Mesothelial cell of epicardium (in vitro differentiated cells): ENCODE measurements around the gene SLC46A1. TPM values are rescaled to one million over a fixed set of nuclear protein-coding genes. Genes with fewer than 3 reads are reported as not detected.
"Not testable (repeated sequence)": the region's sequence is repeated elsewhere in the genome, so short reads cannot be mapped to it uniquely, and the experiment has no call there.

Experiments used
- DNase-seq, 2 experiments: peaks; one replicate each; pipeline ENCODE4 v3.0.0; 2021; ENCODE audit warnings: low spot score in 2 of 2; ENCODE audit not compliant: unreplicated experiment in 2 of 2
- H3K27ac Mint-ChIP-seq: 2 replicates; pipeline ENCODE4 v1.8.0; 2021; ENCODE audit warnings: mixed read lengths
- H3K27me3 Mint-ChIP-seq: 2 replicates; pipeline ENCODE4 v1.8.0; 2021; ENCODE audit warnings: low read depth, mixed read lengths
- H3K36me3 Mint-ChIP-seq: 2 replicates; pipeline ENCODE4 v1.8.0; 2021; ENCODE audit warnings: mixed read lengths
- H3K4me1 Mint-ChIP-seq: 2 replicates; pipeline ENCODE4 v1.8.0; 2021; ENCODE audit warnings: mixed read lengths
- H3K4me3 Mint-ChIP-seq: 2 replicates; pipeline ENCODE4 v1.8.0; 2021; ENCODE audit warnings: mild to moderate bottlenecking, moderate library complexity, mixed read lengths
- H3K9me3 Mint-ChIP-seq: 2 replicates; pipeline ENCODE4 v1.8.0; 2021; ENCODE audit warnings: mixed read lengths
- CTCF ChIP-seq: fragments of 200-600 bp; sonication (generic); IDR thresholded peaks from one replicate; pipeline ENCODE4 v1.5.0; 2021; ENCODE audit warnings: antibody characterized with exemption; ENCODE audit not compliant: unreplicated experiment
- total RNA-seq: library from RNA; stranded (reverse); gene quantifications from 3 replicates; pipeline ENCODE4 v1.2.1, GENCODE V29; 2021

SLC46A1 gene
- 13.3 to 15.2 TPM (median 13.5 TPM) in 3 replicates for total RNA-seq

GRCh38 chr17:28405632-28406472, at the start of gene SLC46A1:
SLC46A1 (minus strand) TSS chr17:28406212; CDS start chr17:28406114, 98 bp downstream.
- H3K27me3 Mint-ChIP-seq, result no peaks in the 10 kb centered on the region
- DNase-seq, result peak in 1 of 2 experiments; percentile 62
- no peaks in the 10 kb centered on the region for H3K9me3 Mint-ChIP-seq
- peak within 1 kb of the TSS; percentile 79 for H3K4me3 Mint-ChIP-seq
- H3K36me3 Mint-ChIP-seq, result peaks cover 5% of the 10 kb centered on the region
- no peak for TF ChIP-seq CTCF
- H3K27ac Mint-ChIP-seq, result peak within 1 kb of the TSS; percentile 77
- peaks cover 29% of the 10 kb centered on the region for H3K4me1 Mint-ChIP-seq

GRCh38 chr17:28449859-28450258, 43.8 kb upstream of the SLC46A1 start:
- peaks cover 12% of the 10 kb centered on the region for H3K9me3 Mint-ChIP-seq
- peaks cover 39% of the 10 kb centered on the region for H3K27me3 Mint-ChIP-seq
- DNase-seq, result no peak
- no peak overlapping the region for H3K27ac Mint-ChIP-seq
- H3K4me3 Mint-ChIP-seq, result no peak overlapping the region
- TF ChIP-seq CTCF, result no peak
- no peaks in the 10 kb centered on the region for H3K4me1 Mint-ChIP-seq
- H3K36me3 Mint-ChIP-seq, result no peaks in the 10 kb centered on the region

GRCh38 chr17:28447396-28447760, 41.4 kb upstream of the SLC46A1 start:
- H3K27me3 Mint-ChIP-seq, result peaks cover 39% of the 10 kb centered on the region
- peaks cover 9% of the 10 kb centered on the region for H3K9me3 Mint-ChIP-seq
- H3K36me3 Mint-ChIP-seq, result no peaks in the 10 kb centered on the region
- H3K4me1 Mint-ChIP-seq, result no peaks in the 10 kb centered on the region
- no peak overlapping the region for H3K4me3 Mint-ChIP-seq
- no peak overlapping the region for H3K27ac Mint-ChIP-seq
- no peak for TF ChIP-seq CTCF
- no peak for DNase-seq

GRCh38 chr17:28446716-28447395, 40.8 kb upstream of the SLC46A1 start:
- Mint-ChIP-seq H3K9me3 (peaks cover 12% of the 10 kb centered on the region), H3K27ac (no peak overlapping the region), H3K4me1 (no peaks in the 10 kb centered on the region), H3K27me3 (peaks cover 42% of the 10 kb centered on the region), H3K4me3 (no peak overlapping the region), H3K36me3 (no peaks in the 10 kb centered on the region)
- DNase-seq, result no peak
- TF ChIP-seq CTCF, result no peak

- H3K36me3 Mint-ChIP-seq, result no peaks in the 10 kb centered on the region
- no peak overlapping the region for H3K27ac Mint-ChIP-seq
- no peaks in the 10 kb centered on the region for H3K4me1 Mint-ChIP-seq
- H3K9me3 Mint-ChIP-seq, result peaks cover 9% of the 10 kb centered on the region
- TF ChIP-seq CTCF, result no peak
- H3K27me3 Mint-ChIP-seq, result peaks cover 33% of the 10 kb centered on the region
- DNase-seq, result no peak
- H3K4me3 Mint-ChIP-seq, result no peak overlapping the region
Observed at GRCh38 chr17:28443901-28444638, 38.1 kb upstream of the SLC46A1 start.

- H3K27ac Mint-ChIP-seq, H3K4me1 Mint-ChIP-seq, DNase-seq, H3K4me3 Mint-ChIP-seq, H3K9me3 Mint-ChIP-seq, H3K36me3 Mint-ChIP-seq: not testable (repeated sequence)
- peaks cover 48% of the 10 kb centered on the region for H3K27me3 Mint-ChIP-seq
Observed at GRCh38 chr17:28434326-28434725, 28.3 kb upstream of the SLC46A1 start.
